Stimulated activated CD8-positive, alpha-beta memory T cell treated with anti-CD3 and anti-CD28 coated beads, Interleukin-7, amount 100 ng/mL, for 1 hour (primary cell): ENCODE measurements around the gene C17orf67.

ENCODE experiments used
- DNase-seq, 2 donors: peaks; one replicate each; pipeline ENCODE4 v3.0.0-alpha.2; 2020; ENCODE audit warnings: low read depth in 2 of 2

Gene C17orf67, protein sequence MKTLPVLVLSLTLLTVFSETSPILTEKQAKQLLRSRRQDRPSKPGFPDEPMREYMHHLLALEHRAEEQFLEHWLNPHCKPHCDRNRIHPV

DNA sequence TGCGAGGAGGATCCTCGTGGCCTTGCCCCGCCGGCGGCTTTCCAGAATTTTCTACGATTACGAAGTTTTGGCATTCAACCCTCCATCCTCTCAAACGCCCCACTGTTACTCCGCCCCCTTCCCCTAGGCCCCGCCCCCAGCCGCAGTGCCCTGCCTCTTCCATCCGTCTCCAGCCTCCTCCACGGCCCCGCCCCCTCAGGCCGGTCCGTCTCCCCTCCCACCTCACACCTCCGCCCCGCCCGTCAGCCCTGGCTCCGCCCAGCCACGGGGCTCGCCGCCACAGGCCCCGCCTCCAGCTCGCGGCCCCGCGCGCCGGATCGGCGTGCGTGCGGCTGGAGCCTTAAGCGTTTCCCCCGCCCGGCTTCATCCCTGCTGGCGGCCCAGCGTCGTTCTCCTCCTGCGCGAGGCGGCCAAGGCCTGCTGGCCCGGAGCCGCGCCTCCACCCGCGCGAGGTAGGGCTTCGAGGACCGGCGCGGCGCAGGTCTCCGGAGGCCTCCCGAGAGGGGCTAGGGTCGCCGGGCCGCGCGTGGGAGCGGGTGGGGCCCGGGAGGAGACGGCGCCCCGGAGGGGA lies at the start of gene C17orf67, which contains the start of gene DGKE:
C17orf67 (minus strand) TSS at position 112 of the 571 bp plus-strand sequence. CDS start 18,110 bp downstream, outside the sequence.
DGKE (plus strand) TSS at position 343 of the 571 bp plus-strand sequence. CDS start 645 bp downstream, outside the sequence.
- DNase-seq: peak; percentile 98 to 99

DNA sequence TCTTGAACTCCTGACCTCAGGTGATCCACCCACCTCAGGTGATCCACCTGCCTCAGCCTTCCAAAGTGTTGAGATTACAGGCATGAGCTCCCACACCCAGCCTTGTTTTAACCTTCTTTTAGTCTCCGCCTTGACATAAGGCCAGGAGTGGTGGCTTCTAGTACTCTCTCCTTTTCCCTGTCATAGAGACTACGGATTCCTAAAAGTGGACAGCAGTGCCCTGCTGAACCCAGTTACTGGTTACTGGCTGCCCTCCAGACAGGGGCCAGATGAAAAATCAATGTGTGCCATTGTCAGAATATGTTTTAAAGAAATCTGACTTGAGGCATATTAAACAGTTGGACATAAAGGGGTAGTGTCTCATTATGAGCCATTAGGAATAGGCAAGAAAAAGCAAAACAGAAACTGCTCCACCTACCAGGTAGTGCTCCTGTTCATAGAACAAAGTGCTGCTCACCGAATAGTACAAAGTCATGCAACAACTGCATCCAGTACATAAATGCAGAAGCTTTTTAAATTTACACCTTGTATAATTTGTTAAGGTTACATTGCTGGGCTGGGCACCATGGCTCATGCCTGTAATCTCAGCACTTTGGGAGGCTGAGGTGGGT lies 48.1 kb upstream of the C17orf67 start:
- DNase-seq: no peak

DNA sequence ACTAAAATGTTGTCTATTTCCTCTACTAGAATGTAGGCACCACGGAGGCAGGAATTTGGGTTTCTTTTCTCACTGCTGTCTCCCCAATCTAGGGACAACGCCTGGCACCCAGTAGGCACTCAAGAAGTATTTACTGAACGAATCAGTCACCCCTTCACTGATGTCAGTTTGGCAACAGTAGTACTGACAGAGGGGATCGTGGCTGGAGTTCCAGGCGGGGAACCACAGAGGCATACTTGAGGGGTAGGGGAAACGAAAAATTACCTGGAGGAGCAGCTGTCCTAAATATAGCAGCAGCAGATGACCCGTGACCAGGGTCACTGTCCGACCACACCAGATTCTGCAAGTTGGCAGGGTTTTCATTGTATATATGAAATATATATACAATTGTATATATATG lies 46.9 kb upstream of the C17orf67 start:
- DNase-seq: no peak

DNA sequence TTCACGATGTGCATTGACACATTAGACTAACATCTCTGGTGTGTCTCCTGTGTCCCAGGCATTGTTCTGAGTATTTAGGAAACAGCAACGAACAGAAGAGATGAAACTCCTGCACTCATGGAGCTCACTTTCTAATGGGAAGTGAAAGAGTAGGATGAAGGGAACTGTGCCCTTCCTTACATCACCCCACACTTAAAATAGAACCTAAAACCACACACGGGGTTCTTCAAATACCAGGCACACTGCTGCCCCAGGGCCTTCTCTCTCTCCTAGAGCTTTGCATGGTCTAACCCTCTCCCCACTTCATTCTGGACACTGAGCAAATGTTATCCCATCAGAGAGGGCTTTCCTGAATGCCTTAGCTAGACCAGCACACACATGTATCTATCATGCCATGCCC lies 46.4 kb upstream of the C17orf67 start:
- no peak for DNase-seq

DNA sequence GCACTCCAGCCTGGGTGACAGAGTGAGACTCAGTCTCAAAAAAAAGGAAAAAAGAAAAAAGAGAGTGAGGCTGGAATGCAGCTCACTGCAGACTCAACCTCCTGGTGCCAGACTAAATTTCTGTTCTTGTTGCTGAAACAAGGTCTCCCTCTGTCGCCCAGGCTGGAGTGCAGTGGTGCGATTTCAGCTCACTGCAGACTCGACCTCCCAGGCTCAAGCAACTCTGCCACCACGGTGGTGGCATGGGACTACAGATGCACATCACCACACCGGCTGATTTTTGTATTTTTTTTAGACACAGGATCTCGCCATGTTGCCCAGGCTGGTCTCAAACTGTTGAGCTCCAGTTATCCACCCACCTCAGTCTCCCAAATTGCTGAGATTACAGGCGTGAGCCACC lies 45.6 kb upstream of the C17orf67 start:
- no peak for DNase-seq

DNA sequence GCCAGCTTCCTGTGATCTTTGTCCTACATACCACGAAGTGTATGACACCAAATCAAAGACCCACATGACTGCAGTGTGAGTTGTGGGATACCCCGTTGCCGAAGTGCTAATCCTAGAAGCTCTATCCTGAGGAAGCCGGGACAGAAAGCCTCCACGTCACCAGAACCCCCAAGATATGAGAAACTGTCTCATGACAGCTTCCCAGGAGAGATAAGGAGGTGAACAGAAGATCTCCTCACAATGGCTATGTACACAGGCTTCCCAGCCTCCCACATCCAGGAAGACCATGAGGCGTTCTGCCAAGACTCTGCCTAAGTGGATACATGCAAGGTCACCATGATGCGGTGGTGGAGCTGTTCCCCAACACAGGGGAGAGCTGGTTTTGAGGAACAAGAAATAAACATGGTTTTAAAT lies 43.1 kb upstream of the C17orf67 start:
- DNase-seq: no peak

DNA sequence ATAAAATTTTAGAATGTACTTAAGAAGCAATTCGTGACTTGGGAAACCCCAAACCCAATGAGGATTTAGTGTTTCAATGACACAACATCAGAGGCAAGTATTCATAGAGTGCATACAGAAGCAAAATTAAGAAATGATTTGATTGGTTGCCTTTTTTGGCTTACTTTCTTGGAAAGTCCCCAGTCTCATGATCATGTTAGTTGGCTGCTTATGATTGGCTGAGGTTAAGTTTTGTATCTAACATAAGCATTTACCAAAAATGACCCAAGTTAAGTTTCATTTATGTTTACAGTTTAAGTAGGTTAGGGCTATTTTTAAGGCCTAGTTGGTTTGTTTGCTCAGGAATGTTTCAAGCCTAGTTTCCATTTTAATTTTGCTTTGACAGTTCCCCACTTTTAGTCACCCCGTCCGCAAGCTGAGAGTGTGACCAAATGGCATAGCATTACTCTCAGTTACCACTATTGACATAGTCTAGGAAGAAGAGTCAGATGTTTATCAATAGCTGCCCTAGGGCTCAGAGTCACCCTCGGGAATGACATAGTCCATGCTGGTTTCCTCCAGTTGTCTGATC lies 36.4 kb upstream of the C17orf67 start:
- DNase-seq: no peak

DNA sequence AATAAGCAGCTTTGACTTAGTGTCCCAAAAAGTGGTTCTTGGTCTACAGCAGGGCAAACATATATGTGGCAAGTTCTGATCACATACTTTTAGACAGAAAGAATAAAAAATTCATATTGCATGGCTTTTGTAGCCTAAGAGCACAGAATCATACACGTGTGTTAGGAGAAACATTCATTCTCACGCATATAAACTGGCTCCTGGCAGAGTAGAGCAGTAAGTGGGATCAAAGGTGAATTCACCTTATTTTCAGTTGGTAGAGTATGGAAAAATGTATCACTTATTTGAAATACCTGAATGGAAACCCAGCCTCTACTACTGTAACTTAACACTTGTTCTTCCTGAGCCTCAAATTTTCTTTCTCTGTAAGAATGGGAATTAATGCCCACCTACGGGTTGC lies 35.0 kb upstream of the C17orf67 start:
- DNase-seq: no peak

DNA sequence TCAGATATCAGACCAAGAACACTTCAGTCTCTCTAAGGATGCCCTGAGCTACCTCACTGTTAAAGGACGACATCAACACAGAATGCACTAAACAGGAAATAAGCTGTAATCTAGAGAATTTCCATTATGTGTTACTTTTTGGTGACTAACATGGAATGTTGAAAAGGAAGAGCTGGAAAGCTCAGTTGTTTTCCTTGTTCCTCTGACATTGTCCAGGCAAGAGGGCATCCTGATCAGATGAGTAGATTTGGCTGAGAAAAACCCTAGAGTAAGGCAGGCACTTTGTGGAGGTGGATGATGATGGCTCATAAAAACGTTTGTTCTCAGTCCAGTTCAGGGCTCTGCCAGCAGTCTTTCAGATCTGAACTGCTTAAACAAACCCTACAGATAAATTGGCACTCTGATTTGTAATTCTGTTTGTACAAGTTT lies 34.2 kb upstream of the C17orf67 start:
- DNase-seq: no peak

DNA sequence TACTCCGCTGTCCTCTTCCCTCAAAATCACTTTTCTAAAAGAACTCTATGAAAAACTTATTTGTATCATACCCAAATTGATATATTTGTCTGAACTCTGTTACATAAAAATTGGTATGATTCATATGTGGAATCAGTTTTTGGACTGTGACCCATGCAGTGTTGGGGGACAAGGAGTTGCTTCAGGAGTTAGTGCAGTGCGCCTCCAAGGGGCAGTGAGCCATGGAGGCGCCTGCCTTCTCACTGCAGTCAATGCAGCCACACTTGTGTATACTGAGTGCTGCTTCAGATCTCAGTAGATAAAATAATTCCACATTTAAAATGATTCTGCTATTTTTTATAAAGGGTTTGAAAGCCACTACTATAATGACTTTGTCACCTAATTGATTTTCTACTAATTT lies 32.8 kb upstream of the C17orf67 start:
- DNase-seq: no peak

DNA sequence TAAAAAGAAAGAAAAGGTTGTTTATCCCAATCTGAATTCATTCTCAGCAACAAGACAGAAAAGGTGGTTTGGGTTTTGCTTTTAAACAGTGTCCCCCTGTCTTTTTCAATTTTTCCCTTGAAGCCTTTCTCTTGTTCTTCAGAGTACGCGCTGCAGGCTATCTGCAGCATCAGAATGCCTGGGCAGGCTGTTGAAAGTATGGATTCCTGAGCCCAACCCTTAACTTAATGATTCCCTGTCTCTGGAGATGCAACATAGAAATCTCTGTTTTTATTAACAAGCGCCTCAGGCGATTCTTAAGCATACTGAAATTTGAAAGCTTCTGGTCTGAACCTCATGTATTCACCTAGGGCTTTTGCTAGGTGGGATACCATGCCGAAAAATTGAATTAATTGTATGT lies 32.4 kb upstream of the C17orf67 start:
- DNase-seq: no peak

DNA sequence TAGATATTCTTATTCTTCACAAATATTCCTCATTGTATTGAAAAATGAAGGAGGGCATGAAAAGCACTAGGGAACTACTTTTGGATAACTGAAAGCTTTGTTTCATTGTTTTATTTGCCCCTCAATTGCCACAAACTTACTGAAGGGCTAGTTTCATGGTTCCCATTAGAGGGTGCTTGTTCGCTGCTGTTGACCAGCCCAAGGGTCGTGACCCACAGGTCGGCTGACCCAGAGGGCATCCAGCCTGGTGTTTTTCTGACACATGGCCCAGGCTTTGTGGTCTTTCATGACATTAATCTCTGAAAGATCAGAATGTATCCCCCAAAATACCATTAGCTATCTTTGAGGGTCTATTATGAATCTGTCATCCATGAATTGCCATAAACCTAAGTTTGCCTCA lies 30.3 kb upstream of the C17orf67 start:
- no peak for DNase-seq

DNA sequence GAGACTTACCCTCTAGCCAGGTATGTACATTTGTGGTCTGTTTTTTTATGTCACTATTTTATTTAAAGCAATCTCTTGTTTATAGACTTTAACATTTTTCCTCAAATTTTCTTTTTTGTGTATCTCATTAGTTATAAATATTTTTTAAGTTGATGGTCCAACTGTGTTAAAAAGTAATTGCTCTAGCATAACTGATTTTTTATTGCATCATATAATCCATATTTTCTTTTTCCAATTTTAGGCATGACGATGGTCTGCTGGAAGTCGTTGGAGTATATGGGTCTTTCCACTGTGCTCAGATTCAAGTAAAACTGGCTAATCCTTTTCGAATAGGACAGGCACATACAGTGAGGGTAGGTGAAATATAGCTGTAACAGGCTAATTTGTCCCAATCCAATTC lies 28.2 kb upstream of the C17orf67 start:
- no peak for DNase-seq

DNA sequence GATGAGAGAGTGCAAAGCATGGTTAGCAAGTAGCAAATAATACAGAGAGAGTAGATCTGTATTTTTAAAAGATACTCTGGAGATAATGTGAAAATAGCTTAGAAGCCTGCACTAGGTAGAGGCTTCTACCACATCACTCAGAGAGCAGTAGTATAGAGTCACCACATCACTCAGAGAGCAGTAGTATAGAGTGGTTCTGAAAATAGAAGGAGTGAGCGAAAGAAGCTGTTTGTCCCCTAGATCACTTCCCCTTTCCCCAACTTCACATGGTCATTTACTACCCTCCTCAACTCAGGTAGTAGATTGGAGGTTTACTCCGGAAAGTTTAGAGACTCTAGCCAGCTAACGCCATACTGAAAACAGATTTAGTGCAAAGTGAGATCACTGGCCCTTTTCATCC lies 17.3 kb upstream of the C17orf67 start:
- no peak for DNase-seq

DNA sequence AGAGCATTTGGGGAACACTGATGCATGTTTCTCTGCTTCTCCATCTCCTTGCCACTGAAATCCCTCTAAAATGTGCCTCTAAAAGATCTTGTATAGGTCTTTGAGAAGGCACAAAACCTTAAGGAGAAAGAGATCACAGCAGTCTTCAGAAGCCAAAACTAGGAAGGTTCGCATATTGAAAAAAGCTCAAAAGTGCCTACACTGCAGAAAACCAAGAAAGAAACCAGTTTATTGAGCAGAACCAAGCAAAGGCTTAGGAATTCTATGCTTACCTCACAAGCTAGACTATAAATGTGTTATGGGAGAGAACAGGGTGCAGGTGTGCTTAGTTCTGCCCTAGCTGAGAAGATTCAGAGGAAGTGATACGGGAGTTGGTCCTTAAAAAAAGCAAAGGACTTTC lies 16.9 kb upstream of the C17orf67 start:
- DNase-seq: no peak

DNA sequence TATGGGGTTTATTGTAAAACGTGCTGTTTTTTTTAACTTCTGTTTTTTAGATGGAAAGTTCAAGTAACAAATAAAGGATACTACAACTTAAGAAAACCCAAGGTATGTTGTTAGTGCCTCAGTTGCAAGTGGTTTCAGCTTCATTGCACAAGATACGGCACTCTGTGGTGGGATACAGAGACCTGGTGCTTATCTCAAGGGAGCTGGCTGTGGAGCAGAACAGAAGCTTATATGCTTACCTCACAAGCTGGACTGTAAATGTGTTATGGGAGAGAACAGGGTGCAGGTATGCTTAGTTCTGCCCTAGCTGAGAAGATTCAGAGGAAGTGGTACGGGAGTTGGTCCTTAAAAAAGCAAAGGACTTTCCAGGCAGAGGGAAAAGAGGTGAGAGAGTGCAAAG lies 15.4 kb upstream of the C17orf67 start:
- no peak for DNase-seq

DNA sequence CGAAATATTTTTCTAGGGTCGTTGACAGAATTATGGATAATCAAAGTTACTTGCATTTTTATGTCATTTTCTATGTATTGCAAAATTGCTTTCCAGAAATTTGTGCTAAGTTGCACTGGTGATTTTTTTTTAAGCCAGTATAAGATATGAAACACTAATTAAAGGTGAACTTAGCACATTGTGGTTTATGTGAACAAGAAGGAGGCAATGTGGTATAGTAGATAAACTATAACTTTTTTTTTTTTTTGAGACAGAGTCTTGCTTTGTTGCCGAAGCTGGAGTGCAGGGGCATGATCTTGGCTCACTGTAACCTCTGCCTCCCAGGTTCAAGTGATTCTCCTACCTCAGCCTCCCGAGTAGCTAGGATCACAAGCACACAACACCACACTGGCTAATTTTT lies 13.4 kb upstream of the C17orf67 start:
- no peak for DNase-seq

DNA sequence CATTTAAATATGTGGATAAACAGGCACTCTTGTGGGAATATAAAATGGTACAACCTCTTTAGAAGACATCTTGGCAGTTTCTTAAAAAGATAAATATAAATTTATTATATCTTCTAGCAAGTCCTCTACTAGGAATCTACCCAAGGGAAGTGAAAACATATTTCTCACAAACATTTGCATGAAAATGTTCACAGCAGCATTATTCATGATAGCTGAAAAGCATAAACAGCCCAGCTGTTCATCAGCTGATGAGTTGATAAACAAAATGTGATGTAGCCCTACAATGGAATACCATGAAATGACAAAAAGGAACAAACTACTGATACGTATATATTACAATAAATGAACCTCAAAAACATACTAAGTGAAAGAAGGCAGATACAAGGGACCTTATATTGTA lies 12.2 kb upstream of the C17orf67 start:
- DNase-seq: no peak

DNA sequence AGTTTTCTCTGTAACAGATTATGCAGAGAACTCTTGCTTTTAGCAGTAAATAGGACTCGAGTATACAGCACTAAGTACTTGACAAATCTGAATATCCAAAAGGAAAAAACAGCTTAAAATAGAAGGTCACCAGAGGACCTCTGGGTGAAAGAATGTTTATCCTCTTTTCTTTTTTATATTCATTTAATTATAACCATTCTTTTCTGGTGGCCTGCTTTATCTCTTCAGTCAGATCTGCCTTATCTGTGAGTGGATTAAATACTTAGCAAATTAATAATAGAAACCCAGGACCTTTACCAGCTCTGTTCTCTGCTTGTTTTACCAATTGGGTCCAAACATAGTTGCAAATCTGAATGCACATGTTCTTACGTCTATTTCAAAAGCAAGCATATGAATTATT lies 8.9 kb upstream of the C17orf67 start:
- DNase-seq: no peak

DNA sequence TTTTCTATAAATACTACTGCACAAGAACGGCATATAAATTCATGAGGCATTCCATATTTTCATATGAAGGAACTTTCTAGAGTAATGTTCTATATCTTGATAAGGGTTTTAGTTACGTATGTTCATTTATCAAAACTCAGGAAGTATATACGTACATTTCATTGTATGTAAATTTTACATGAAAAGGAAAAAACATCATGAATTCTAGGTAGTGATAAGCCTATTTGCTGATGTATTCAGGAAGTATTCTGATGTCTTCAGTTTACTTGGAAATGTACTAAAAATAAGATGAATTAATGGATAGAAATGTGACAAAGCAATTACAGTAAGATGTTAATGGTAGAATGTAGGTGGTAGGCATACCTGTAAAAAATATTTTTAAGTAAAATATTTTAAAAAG lies 5.0 kb upstream of the C17orf67 start:
- no peak for DNase-seq

DNA sequence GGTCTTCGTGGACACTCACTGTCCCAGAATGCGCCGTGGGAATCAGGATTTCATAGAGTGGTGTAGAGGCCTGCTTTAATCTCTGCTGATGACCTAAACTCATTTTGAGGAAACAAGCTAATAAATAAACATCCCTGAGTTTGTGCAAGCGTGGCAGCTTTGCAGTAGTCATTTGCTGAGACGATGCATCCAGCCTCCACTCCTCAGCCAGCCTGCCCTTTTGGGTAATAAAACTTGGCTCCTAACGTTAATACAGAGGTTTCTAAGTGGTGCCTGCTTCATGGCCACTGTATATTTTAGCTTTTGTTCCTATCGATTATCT lies 1.5 kb upstream of the C17orf67 start:
- DNase-seq: no peak

DNA sequence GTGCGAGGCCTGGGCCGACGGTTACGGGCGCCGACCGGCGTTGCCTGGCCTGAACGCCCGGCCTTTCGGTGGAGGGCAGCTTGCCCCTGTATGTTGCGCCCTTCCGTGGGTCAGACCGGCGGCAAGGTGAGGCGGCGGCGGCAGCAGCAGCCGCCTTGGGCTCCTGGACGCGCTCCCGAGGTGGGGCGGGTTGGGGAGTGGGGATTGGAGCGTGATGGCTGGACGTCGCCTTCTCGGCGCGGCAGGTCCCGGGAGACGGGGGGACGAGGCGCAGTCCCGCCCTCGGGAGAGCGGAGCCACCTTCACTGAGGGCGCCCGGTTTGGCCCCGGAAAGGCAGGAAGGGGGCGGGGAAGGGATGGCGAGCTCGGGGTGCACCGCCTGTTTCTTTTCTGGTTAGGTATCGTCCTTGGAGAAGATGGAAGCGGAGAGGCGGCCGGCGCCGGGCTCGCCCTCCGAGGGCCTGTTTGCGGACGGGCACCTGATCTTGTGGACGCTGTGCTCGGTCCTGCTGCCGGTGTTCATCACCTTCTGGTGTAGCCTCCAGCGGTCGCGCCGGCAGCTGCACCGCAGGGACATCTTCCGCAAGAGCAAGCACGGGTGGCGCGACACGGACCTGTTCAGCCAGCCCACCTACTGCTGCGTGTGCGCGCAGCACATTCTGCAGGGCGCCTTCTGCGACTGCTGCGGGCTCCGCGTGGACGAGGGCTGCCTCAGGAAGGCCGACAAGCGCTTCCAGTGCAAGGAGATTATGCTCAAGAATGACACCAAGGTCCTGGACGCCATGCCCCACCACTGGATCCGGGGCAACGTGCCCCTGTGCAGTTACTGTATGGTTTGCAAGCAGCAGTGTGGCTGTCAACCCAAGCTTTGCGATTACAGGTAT lies 902 bp upstream of the C17orf67 start:
- peak in 1 of 2 donors; percentile 46 for DNase-seq
